MCF 10A (cell line): Measurements from ENCODE around the gene PAK4. TPM values are rescaled to one million over a fixed set of nuclear protein-coding genes. Genes with fewer than 3 reads are reported as not detected.

ENCODE experiments used
- BruUV-seq: library from RNA; stranded (reverse); fragments of 400-500 nt; replicated peaks from 2 replicates; lab custom pipeline; 2021; lab: Mats Ljungman, UMichigan
- CTCF ChIA-PET: fragments of 300-600 bp; sonication (Branson Sonifier 250); formaldehyde crosslinking; extraction: SDS; loops from one replicate; lab custom pipeline; 2021; ENCODE audit warnings: antibody characterized with exemption, inconsistent platforms; lab: Yijun Ruan, JAX
- POLR2A ChIA-PET: fragments of 300-600, 350-650 bp; sonication (Branson Sonifier 250); formaldehyde crosslinking; extraction: SDS; loops from one replicate; lab custom pipeline; 2020; ENCODE audit warnings: antibody characterized with exemption, inconsistent platforms; lab: Yijun Ruan, JAX
- DNase-seq: peaks from one replicate; pipeline ENCODE4 v3.0.0-alpha.2; 2018; ENCODE audit not compliant: unreplicated experiment
- H3K27ac Mint-ChIP-seq: one replicate; pipeline ENCODE4 v1.8.0; 2022; ENCODE audit warnings: mild to moderate bottlenecking, low read depth, mixed read lengths; ENCODE audit not compliant: unreplicated experiment
- H3K27me3 Mint-ChIP-seq: one replicate; pipeline ENCODE4 v1.8.0; 2022; ENCODE audit warnings: mixed read lengths; ENCODE audit not compliant: insufficient read depth, unreplicated experiment
- H3K36me3 Mint-ChIP-seq: one replicate; pipeline ENCODE4 v1.8.0; 2022; ENCODE audit warnings: mild to moderate bottlenecking, moderate library complexity, mixed read lengths; ENCODE audit not compliant: insufficient read depth, unreplicated experiment
- H3K4me1 Mint-ChIP-seq: one replicate; pipeline ENCODE4 v1.8.0; 2022; ENCODE audit warnings: mixed read lengths; ENCODE audit not compliant: insufficient read depth, unreplicated experiment
- H3K4me3 Mint-ChIP-seq: one replicate; pipeline ENCODE4 v1.8.0; 2022; ENCODE audit warnings: mild to moderate bottlenecking, moderate library complexity, mixed read lengths; ENCODE audit not compliant: unreplicated experiment
- H3K9me3 Mint-ChIP-seq: one replicate; pipeline ENCODE4 v1.8.0; 2022; ENCODE audit warnings: mixed read lengths; ENCODE audit not compliant: unreplicated experiment
- intact Hi-C: fragments of 100-400 bp; cut with micrococcal nuclease; formaldehyde crosslinking; loops from 2 replicates; pipeline ENCODE4 v1.14.1; 2022
- total RNA-seq: library from RNA; stranded (reverse); gene quantifications from 2 replicates; pipeline ENCODE4 v1.2.3, GENCODE V29; 2022
- TF ChIP-seq, protein P1 (sequence below): fragments of 200-600 bp; IDR thresholded peaks from one replicate; pipeline ENCODE4 v1.8.0; 2022; ENCODE audit warnings: antibody characterized with exemption, mild to moderate bottlenecking; ENCODE audit not compliant: unreplicated experiment

PAK4 gene
- total RNA-seq, 1 experiment from 2014 or later, result 29.5 TPM

DNA sequence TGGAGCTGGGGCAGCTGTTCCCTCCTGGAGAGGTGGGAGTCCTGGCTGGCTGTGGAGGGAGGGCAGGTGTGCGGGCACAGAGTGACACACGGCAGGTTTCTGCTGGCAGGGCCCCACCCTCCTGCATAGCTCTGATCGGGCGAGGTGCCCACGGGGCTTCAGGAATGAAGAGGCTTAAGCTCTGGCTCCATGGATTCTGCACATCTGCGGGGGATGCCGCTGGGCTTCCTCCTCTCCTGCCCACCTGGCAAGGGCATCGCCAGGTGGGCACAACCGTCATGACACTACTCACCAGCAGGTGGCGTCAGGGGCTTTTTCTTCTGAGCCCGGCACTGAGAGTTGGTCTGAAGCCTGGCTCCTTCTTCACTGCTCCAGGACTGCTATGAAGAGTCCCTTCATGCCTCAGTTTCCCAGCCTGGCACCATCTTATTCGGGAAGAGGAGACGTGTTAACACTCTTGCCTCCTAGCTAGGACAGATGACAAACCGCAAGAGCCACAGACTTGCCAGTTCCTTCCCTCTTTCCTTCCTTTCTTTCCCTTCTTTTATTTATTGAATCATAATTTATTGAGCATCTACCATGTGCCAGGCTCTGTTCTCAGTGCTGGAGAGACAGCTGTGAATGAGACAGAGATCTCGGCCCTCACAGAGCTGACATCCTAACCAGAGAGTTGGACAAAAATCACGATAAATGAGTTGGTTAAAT, 15.2 kb upstream of the PAK4 start:
- no peak overlapping the region for H3K4me3 Mint-ChIP-seq
- peaks cover 30% of the 10 kb centered on the region for H3K4me1 Mint-ChIP-seq
- no peak overlapping the region for H3K27ac Mint-ChIP-seq

GRCh38 chr19:39111593-39112199, 13.9 kb upstream of the PAK4 start:
- H3K27ac Mint-ChIP-seq, result peak overlapping the region; percentile 82
- TF ChIP-seq, protein P1, sequence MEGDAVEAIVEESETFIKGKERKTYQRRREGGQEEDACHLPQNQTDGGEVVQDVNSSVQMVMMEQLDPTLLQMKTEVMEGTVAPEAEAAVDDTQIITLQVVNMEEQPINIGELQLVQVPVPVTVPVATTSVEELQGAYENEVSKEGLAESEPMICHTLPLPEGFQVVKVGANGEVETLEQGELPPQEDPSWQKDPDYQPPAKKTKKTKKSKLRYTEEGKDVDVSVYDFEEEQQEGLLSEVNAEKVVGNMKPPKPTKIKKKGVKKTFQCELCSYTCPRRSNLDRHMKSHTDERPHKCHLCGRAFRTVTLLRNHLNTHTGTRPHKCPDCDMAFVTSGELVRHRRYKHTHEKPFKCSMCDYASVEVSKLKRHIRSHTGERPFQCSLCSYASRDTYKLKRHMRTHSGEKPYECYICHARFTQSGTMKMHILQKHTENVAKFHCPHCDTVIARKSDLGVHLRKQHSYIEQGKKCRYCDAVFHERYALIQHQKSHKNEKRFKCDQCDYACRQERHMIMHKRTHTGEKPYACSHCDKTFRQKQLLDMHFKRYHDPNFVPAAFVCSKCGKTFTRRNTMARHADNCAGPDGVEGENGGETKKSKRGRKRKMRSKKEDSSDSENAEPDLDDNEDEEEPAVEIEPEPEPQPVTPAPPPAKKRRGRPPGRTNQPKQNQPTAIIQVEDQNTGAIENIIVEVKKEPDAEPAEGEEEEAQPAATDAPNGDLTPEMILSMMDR, result no peak
- peak; percentile 81 for DNase-seq
- no peaks in the 10 kb centered on the region for H3K36me3 Mint-ChIP-seq
- no TSS peak for BruUV-seq
- CTCF ChIA-PET, result interaction anchor here (0.7 to 6.0 kb wide), 13 partner anchors 11 to 731 kb away, joined by 3 to 65 read pairs (median 3); partner anchors contain the start of genes FAM98C and PAK4
- intact Hi-C loops, result loop anchor here (2.0 to 5.0 kb wide), 2 partner anchors 149 to 301 kb away; partner anchors contain the start of gene PLEKHG2
- no peaks in the 10 kb centered on the region for H3K27me3 Mint-ChIP-seq
- H3K4me3 Mint-ChIP-seq, result no peak overlapping the region
- H3K4me1 Mint-ChIP-seq, result peaks cover 30% of the 10 kb centered on the region
- H3K9me3 Mint-ChIP-seq, result no peaks in the 10 kb centered on the region
- POLR2A ChIA-PET, result interaction anchor here (0.6 to 2.1 kb wide), 17 partner anchors 10 to 709 kb away, joined by 3 to 11 read pairs (median 4); partner anchors contain the start of genes EID2, FAM98C, MRPS12 and PAK4

More for the DNA sequence above, 15.2 kb upstream of the PAK4 start:
- peak; percentile 74 for DNase-seq
- no peaks in the 10 kb centered on the region for H3K36me3 Mint-ChIP-seq
- H3K9me3 Mint-ChIP-seq, result no peaks in the 10 kb centered on the region
- CTCF ChIA-PET, result interaction anchor here (0.5 to 6.0 kb wide), 25 partner anchors 9 to 1029 kb away, joined by 3 to 65 read pairs (median 4); partner anchors contain the start of gene FAM98C
- intact Hi-C loops, result loop anchor here (1.0 to 5.0 kb wide), 2 partner anchors 58 to 148 kb away; no protein-coding TSS in a partner anchor
- POLR2A ChIA-PET, result interaction anchor here (0.9 to 2.1 kb wide), 2 partner anchors 217 to 708 kb away, joined by 3 to 7 read pairs; partner anchors contain the start of gene FAM98C
- TF ChIP-seq, protein P1, result peak; percentile 81
- no peaks in the 10 kb centered on the region for H3K27me3 Mint-ChIP-seq
- no TSS peak for BruUV-seq

GRCh38 chr19:39112338-39112890, 13.2 kb upstream of the PAK4 start:
- Mint-ChIP-seq H3K27me3 (no peaks in the 10 kb centered on the region), H3K4me1 (peaks cover 30% of the 10 kb centered on the region), H3K4me3 (peak overlapping the region; percentile 29), H3K27ac (peak overlapping the region; percentile 82), H3K36me3 (no peaks in the 10 kb centered on the region), H3K9me3 (no peaks in the 10 kb centered on the region)
- ChIA-PET CTCF (interaction anchor here (0.7 to 6.0 kb wide), 12 partner anchors 10 to 730 kb away, joined by 3 to 65 read pairs (median 4); no protein-coding TSS in a partner anchor), POLR2A (interaction anchor here (0.6 to 2.1 kb wide), 16 partner anchors 10 to 710 kb away, joined by 3 to 11 read pairs (median 4); partner anchors contain the start of genes FAM98C, MRPS12, PAK4 and SAMD4B)
- TF ChIP-seq, protein P1, result no peak
- intact Hi-C loops, result loop anchor here (2.0 to 5.0 kb wide), 2 partner anchors 150 to 300 kb away; partner anchors contain the start of gene PLEKHG2
- BruUV-seq, result no TSS peak
- peak; percentile 96 for DNase-seq
